ENCODE results near the gene DRD2.

- TF ChIP-seq CTCF (tag by site-specific recombination; IDR thresholded peaks at IDR 0.05) (no peak), ZNF366 (tag by site-specific recombination; conservative IDR thresholded peaks at IDR 0.05) (no peak), ZNF514 (tag by site-specific recombination; IDR thresholded peaks at IDR 0.05) (no peak), ZNF37A (tag by site-specific recombination; IDR thresholded peaks at IDR 0.05) (no peak), SP2 (tag by site-specific recombination; IDR thresholded peaks at IDR 0.05) (no peak), PRDM1 (tag by site-specific recombination; IDR thresholded peaks at IDR 0.05) (no peak), ZNF48 (tag by site-specific recombination; IDR thresholded peaks at IDR 0.05) (no peak), ZNF350 (tag by site-specific recombination; IDR thresholded peaks at IDR 0.05) (no peak)
These were observed 97.4 kb downstream of the DRD2 start for GRCh38 chr11:113377681-113378412.

Measured in HEK293 (cell line).